Measurements from ENCODE around the gene PHF21B. TPM values are rescaled to one million over a fixed set of nuclear protein-coding genes. Genes with fewer than 3 reads are reported as not detected.

The PHF21B gene
- total and polyA plus RNA-seq, 8 donors = 0.24 to 1.4 (median 1.1) TPM; not detected in 1

DNA sequence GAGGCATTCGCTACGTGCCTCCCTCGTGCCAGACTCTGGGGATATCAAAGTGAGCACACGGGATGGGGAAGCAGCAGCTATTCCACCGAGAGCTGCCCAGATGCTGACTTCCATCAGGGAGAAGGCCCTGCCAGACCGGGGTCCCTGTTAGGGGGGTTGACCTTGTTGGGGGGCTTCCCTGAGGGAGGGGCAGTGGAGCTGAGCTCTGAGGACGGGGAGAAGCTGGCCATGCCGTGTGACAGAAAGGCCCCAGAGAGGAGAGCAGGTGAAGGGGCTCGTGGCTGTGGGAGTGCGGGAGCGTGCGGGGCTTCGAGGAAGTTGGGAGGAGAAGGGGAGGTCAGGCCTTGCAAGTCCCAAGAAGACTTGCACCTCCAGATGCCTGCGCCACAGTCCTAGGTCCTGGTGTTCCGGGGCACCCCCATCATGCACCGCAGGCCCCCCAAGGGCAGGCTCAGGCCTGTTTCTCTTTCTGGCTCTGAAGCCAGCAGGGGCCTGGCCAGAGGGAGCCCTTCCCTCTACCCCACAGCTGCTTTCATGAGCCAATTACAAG is 163.0 kb downstream of the PHF21B start:
- Histone ChIP-seq H3K27ac (no peak overlapping the region), H3K4me3 (no peak overlapping the region), H3K9me3 (peaks cover 0 to 11% of the 10 kb centered on the region in 2 donors), H3K27me3 (peaks cover 0 to 4% of the 10 kb centered on the region in 2 donors), H3K36me3 (no peaks in the 10 kb centered on the region), H3K4me1 (no peaks in the 10 kb centered on the region)
- intact Hi-C loops (cut with DNase I) = no loop called here
- TF ChIP-seq, protein P1, sequence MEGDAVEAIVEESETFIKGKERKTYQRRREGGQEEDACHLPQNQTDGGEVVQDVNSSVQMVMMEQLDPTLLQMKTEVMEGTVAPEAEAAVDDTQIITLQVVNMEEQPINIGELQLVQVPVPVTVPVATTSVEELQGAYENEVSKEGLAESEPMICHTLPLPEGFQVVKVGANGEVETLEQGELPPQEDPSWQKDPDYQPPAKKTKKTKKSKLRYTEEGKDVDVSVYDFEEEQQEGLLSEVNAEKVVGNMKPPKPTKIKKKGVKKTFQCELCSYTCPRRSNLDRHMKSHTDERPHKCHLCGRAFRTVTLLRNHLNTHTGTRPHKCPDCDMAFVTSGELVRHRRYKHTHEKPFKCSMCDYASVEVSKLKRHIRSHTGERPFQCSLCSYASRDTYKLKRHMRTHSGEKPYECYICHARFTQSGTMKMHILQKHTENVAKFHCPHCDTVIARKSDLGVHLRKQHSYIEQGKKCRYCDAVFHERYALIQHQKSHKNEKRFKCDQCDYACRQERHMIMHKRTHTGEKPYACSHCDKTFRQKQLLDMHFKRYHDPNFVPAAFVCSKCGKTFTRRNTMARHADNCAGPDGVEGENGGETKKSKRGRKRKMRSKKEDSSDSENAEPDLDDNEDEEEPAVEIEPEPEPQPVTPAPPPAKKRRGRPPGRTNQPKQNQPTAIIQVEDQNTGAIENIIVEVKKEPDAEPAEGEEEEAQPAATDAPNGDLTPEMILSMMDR (IDR thresholded peaks at IDR 0.05) = no peak
- DNase-seq = peak in 1 of 4 donors; percentile 48
- no peak for ATAC-seq

DNA sequence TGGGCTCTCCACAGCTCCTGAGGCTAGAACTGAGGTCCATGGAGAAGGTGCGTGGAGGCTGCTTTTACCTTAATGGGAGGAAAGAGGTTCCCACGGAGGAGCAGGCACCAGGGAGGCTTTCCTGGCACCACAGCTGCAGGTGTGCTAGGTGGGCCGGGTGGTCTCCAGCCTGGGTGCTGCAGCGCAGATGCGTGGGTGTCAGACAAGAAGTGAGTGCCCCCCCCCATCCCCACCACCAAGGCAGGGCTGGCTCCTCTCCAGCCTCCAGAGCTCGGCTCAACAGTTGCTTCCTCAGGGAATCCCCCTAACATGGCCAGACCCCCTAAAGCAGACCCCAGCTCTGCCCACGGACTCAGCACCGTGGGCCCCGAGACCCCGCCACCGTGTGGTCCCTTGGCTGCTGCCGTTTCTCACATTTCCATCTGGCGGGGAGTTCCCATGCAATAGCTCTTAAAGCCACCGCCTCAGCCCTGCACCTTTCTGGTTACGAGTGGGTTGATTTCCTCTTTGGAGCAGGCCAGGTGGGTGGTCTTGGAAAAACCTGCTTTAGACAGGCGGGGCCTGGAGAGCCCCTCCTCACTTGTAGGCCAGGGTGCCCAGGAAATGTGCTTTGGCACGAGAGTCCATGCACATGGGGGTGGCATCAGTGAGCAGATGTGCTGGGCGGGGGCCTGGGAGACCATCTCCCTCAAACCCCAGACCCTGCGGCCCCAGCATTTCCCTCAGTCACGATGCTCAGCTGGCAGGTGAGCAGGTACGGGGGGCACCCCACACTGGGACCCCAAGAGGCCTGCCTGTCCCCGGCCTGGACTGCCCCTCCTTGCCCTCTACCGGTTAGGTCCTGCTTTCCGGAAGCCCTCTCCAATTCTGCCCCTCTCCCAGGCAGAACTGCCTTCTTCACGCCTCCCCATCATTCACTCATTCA is 163.7 kb downstream of the PHF21B start:
- DNase-seq = peak in 1 of 4 donors; percentile 57
- intact Hi-C loops (cut with DNase I) = no loop called here
- ATAC-seq = no peak
- no peak overlapping the region for H3K4me3 ChIP-seq
- H3K9me3 ChIP-seq = peaks cover 0 to 11% of the 10 kb centered on the region in 2 donors
- H3K27me3 ChIP-seq = peaks cover 0 to 4% of the 10 kb centered on the region in 2 donors
- no peak overlapping the region for H3K27ac ChIP-seq
- no peaks in the 10 kb centered on the region for H3K4me1 ChIP-seq
- H3K36me3 ChIP-seq = no peaks in the 10 kb centered on the region
- TF ChIP-seq, protein P1 (IDR thresholded peaks at IDR 0.05) = no peak

DNA sequence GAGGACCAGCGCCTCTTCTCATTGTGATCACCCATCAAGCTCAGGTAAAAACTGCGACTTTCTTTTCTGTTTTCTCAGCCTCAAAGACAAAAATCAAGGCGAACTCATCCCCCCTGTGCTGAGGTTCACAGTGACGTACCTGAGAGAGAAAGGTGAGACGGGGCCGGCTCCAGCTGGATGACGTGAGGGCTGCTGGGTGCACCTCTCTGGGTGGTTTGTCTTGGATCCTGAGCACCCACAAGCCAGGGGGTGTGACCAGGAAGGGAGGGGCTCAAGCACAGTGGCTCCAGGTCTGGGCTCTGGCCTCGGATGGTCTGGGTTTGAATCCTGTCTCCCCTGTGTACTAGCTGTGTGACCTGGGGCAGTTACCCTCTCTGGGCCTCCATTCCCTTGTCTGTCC is 164.6 kb downstream of the PHF21B start:
- H3K27ac ChIP-seq = no peak overlapping the region
- DNase-seq = peak in 1 of 4 donors; percentile 15
- intact Hi-C loops (cut with DNase I) = no loop called here
- H3K36me3 ChIP-seq = no peaks in the 10 kb centered on the region
- no peak for ATAC-seq
- no peak overlapping the region for H3K4me3 ChIP-seq
- peaks cover 0 to 11% of the 10 kb centered on the region in 2 donors for H3K9me3 ChIP-seq
- peaks cover 0 to 4% of the 10 kb centered on the region in 2 donors for H3K27me3 ChIP-seq
- no peaks in the 10 kb centered on the region for H3K4me1 ChIP-seq
- TF ChIP-seq, protein P1 (IDR thresholded peaks at IDR 0.05) = no peak

DNA sequence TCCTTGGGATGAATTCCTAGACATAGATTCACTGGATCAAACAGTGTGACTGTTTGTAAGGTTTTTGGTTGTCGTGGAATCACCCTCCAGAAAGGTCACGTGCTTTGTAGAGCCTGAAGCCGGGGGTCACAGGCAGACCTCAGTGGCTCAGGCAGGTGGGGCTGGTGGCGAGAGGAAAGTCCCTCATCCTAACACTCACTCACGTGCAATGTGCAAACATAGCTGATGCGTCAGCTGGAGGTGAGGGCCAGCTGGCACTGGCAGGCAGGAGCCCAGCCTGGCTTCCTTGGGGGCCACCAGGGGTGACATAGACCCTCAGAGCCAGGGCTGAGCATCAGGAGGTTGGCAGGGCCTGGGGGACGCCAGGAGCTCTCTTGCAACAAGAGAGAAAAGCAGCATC is 167.4 kb downstream of the PHF21B start:
- peaks cover 0 to 11% of the 10 kb centered on the region in 2 donors for H3K9me3 ChIP-seq
- TF ChIP-seq, protein P1 (IDR thresholded peaks at IDR 0.05) = no peak
- no peaks in the 10 kb centered on the region for H3K36me3 ChIP-seq
- intact Hi-C loops (cut with DNase I) = no loop called here
- ATAC-seq (no peak), DNase-seq (peak in 1 of 4 donors; percentile 35)
- no peaks in the 10 kb centered on the region for H3K4me1 ChIP-seq
- no peak overlapping the region for H3K4me3 ChIP-seq
- peaks cover 0 to 7% of the 10 kb centered on the region in 2 donors for H3K27me3 ChIP-seq
- no peak overlapping the region for H3K27ac ChIP-seq
